NT2/D1 (cell line): ENCODE data around the gene STXBP6.
"Not testable (repeated sequence)": the region's sequence is repeated elsewhere in the genome, so short reads cannot be mapped to it uniquely, and the experiment has no call there.

Experiments used
- DNase-seq: peaks from one replicate; pipeline ENCODE4 v3.0.0-alpha.2; 2011; ENCODE audit warnings: low read depth, low spot score
- H3K27me3 ChIP-seq: 2 replicates; pipeline ENCODE4 v1.6.0; 2011; ENCODE audit warnings: mild to moderate bottlenecking; ENCODE audit not compliant: insufficient read length, insufficient read depth
- H3K36me3 ChIP-seq: 2 replicates; pipeline ENCODE4 v1.6.1; 2011; ENCODE audit warnings: mild to moderate bottlenecking, low read length, mixed read lengths; ENCODE audit not compliant: insufficient read depth, insufficient read length
- H3K4me1 ChIP-seq: 2 replicates; pipeline ENCODE4 v1.5.1; 2011; ENCODE audit not compliant: insufficient read depth, insufficient read length
- H3K4me3 ChIP-seq: 2 replicates; pipeline ENCODE4 v1.5.1; 2011; ENCODE audit warnings: low read depth; ENCODE audit not compliant: insufficient read length
- H3K9ac ChIP-seq: 2 replicates; pipeline ENCODE4 v1.6.0; 2011; ENCODE audit warnings: low read depth; ENCODE audit not compliant: insufficient read length
- H3K9me3 ChIP-seq: 2 replicates; pipeline ENCODE4 v1.5.1; 2011; ENCODE audit warnings: mild to moderate bottlenecking, low read length; ENCODE audit not compliant: insufficient read depth
- SUZ12 ChIP-seq: IDR thresholded peaks from 2 replicates; pipeline ENCODE4 v1.6.1; 2011; ENCODE audit not compliant: insufficient read length, insufficient read depth; ENCODE audit errors: extremely low read depth
- YY1 ChIP-seq: IDR thresholded peaks from 2 replicates; pipeline ENCODE4 v1.6.1; 2011; ENCODE audit not compliant: insufficient read length, insufficient read depth
- ZNF274 ChIP-seq: IDR thresholded peaks from 2 replicates; pipeline ENCODE4 v1.6.1; 2011; ENCODE audit warnings: mild to moderate bottlenecking, low read depth, low read length

The STXBP6 gene

DNA sequence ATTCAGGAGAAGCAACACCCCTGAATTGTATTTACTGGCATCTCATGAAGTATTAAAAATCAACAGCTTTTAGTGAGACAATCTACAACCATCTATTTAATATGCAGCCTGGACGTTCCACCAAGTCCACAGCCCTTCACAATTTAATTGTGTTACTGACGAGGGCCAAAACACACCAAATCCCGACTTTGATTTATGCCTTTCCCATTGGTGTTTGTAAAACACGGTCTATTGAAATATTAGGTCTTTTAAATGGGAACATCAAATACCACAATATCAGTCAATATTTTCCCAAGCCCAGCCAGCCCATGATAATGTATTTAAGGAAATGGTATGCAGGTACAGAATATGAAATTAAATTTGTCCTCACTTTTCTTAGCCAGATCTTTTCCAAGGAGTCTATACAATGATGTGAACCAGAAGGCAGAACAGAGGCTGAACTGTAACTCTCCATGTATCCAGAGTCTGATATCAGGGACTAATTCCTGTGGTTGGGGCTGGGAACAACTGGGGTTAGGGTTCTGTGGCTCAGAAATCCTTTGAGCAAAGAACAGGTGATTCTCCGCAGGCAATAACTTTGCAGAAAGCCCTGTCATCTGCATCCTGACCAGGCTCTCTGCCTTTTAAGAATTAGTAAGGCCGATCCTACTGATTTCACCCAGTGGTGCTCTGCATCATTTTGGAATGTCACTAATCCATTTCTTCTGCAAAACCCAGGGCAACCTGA, 236.7 kb downstream of the STXBP6 start:
- no peak overlapping the region for H3K4me3 ChIP-seq
- TF ChIP-seq ZNF274 = no peak
- no peak for TF ChIP-seq SUZ12
- TF ChIP-seq YY1 = no peak
- H3K9me3 ChIP-seq = no peaks in the 10 kb centered on the region
- no peaks in the 10 kb centered on the region for H3K36me3 ChIP-seq
- H3K9ac ChIP-seq = no peak overlapping the region
- no peaks in the 10 kb centered on the region for H3K27me3 ChIP-seq
- DNase-seq = no peak
- H3K4me1 ChIP-seq = no peaks in the 10 kb centered on the region

GRCh38 chr14:24809135-24809534, 240.8 kb downstream of the STXBP6 start:
- TF ChIP-seq SUZ12 (no peak), ZNF274 (no peak), YY1 (no peak)

DNA sequence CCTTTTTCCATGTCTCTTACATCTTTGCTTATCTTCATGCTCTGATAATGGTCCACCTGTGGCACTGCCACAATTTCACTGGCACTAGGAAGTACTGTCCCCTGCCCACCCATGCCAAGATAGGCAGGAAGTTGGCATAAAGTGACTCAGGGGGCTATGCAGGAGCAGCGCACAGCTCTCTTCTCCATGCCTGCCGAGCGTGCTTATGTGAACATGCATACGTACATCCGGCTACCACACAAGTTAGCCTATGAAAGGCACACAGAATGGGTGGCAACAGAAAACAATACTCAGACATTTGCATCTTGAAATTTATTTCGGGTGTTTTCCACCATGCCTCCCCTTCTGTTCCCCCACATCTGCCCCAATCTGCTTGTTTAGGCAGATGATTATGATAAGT, 241.5 kb downstream of the STXBP6 start:
- H3K27me3 ChIP-seq = no peaks in the 10 kb centered on the region
- H3K4me3 ChIP-seq = no peak overlapping the region
- TF ChIP-seq YY1 = no peak
- TF ChIP-seq SUZ12 = no peak
- no peak for TF ChIP-seq ZNF274
- H3K4me1 ChIP-seq = no peaks in the 10 kb centered on the region
- H3K36me3 ChIP-seq = no peaks in the 10 kb centered on the region
- DNase-seq = no peak
- H3K9me3 ChIP-seq = no peaks in the 10 kb centered on the region
- H3K9ac ChIP-seq = no peak overlapping the region

More at GRCh38 chr14:24809135-24809534, 240.8 kb downstream of the STXBP6 start:
- Histone ChIP-seq H3K4me3 (no peak overlapping the region), H3K9me3 (no peaks in the 10 kb centered on the region), H3K36me3 (no peaks in the 10 kb centered on the region), H3K4me1 (no peaks in the 10 kb centered on the region), H3K9ac (no peak overlapping the region), H3K27me3 (no peaks in the 10 kb centered on the region)
- DNase-seq = no peak

GRCh38 chr14:24806061-24806678, 243.8 kb downstream of the STXBP6 start:
- no peak for TF ChIP-seq YY1
- no peak for TF ChIP-seq ZNF274
- no peak for TF ChIP-seq SUZ12
- H3K4me1 ChIP-seq = no peaks in the 10 kb centered on the region
- no peaks in the 10 kb centered on the region for H3K36me3 ChIP-seq
- no peaks in the 10 kb centered on the region for H3K27me3 ChIP-seq
- H3K9me3 ChIP-seq = no peaks in the 10 kb centered on the region
- peak; percentile 42 for DNase-seq
- H3K4me3 ChIP-seq = no peak overlapping the region
- H3K9ac ChIP-seq = no peak overlapping the region

DNA sequence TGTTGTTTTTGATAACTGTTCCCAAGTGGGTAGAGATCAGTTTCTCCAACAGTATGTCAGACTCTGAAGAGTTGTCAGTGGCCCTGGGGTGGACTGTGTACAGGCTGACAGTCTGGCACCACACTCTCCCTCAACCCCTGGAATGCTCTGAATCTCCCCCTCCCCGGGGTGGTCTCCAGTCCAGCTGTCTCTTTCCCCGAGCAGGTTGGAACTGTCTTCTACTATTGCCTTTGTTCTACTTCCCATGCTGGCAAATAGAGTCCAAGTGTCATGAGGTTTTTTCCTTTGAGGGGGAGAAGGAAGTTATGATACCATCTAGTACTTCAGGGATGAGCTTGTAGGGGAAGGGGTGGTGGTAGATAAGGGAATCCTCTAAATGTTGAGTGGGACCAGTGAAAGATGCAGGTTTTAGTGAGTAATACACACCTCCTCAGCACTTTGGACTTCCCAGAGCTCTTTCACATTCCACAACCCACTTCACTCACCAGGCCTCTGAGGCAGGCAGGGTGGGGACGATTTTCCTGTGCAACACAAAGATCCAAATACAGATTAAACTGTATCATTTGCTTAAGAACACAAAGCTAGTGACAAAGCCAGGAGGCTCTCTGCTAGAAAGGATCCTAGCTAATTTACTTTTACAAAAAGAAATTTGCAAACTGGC, 245.3 kb downstream of the STXBP6 start:
- H3K9me3 ChIP-seq = no peaks in the 10 kb centered on the region
- no peak for TF ChIP-seq ZNF274
- TF ChIP-seq YY1 = no peak
- no peak for TF ChIP-seq SUZ12
- no peaks in the 10 kb centered on the region for H3K4me1 ChIP-seq
- no peaks in the 10 kb centered on the region for H3K36me3 ChIP-seq
- no peaks in the 10 kb centered on the region for H3K27me3 ChIP-seq
- no peak overlapping the region for H3K4me3 ChIP-seq
- H3K9ac ChIP-seq = no peak overlapping the region
- no peak for DNase-seq

GRCh38 chr14:24803933-24804494, 245.9 kb downstream of the STXBP6 start:
- no peaks in the 10 kb centered on the region for H3K9me3 ChIP-seq
- TF ChIP-seq SUZ12 (no peak), YY1 (no peak)
- no peak overlapping the region for H3K4me3 ChIP-seq
- no peak for DNase-seq
- H3K27me3 ChIP-seq = no peaks in the 10 kb centered on the region
- no peaks in the 10 kb centered on the region for H3K36me3 ChIP-seq
- no peaks in the 10 kb centered on the region for H3K4me1 ChIP-seq
- no peak overlapping the region for H3K9ac ChIP-seq

DNA sequence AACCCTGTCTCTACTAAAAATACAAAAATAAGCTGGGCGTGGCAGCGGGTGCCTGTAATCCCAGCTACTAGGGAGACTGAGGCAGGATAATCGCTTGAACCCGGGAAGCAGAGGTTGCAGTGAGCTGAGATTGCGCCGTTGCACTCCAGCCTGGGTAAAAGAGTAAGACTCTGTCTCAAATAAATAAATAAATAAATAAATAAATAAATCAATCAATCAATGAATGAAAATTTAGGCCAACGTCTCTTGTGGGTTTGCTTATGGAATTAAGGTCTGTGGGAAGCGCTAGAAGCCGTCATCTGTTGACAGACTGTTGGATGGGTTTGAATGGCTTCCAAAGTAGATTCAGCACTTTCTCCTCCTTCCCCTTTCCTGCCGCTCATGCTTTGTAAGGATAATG, 246.5 kb downstream of the STXBP6 start:
- not testable (repeated sequence) for H3K36me3 ChIP-seq, H3K9me3 ChIP-seq

More for the DNA sequence above, 246.5 kb downstream of the STXBP6 start:
- not testable (repeated sequence) for H3K4me3 ChIP-seq, H3K4me1 ChIP-seq, H3K27me3 ChIP-seq, DNase-seq, H3K9ac ChIP-seq
